WTC11 (cell line): ENCODE measurements around the gene DRGX.

ENCODE experiments used
- CTCF ChIP-seq: fragments of 200-600 bp; IDR thresholded peaks from 2 replicates; pipeline ENCODE4 v1.8.0; 2022; ENCODE audit warnings: antibody characterized with exemption
- JUN ChIP-seq: sonication (generic); formaldehyde crosslinking; IDR thresholded peaks from 2 replicates; pipeline ENCODE4 v1.8.0; 2023; ENCODE audit warnings: mild to moderate bottlenecking, missing genetic modification reagents
- MAX ChIP-seq: sonication (generic); formaldehyde crosslinking; IDR thresholded peaks from 2 replicates; pipeline ENCODE4 v1.8.0; 2022; ENCODE audit warnings: mild to moderate bottlenecking, missing genetic modification reagents
- NFYB ChIP-seq: sonication (generic); formaldehyde crosslinking; conservative IDR thresholded peaks from 2 replicates; pipeline ENCODE4 v1.8.0; 2022; ENCODE audit warnings: low read depth, missing genetic modification reagents
- RELA ChIP-seq: sonication (generic); formaldehyde crosslinking; IDR thresholded peaks from 2 replicates; pipeline ENCODE4 v1.8.1; 2022; ENCODE audit warnings: missing genetic modification reagents, mild to moderate bottlenecking, borderline replicate concordance
- SMAD4 ChIP-seq: sonication (generic); formaldehyde crosslinking; IDR thresholded peaks from 2 replicates; pipeline ENCODE4 v1.8.0; 2022; ENCODE audit warnings: mild to moderate bottlenecking, missing genetic modification reagents
- SOX15 ChIP-seq: fragments of 250-450 bp; sonication (Bioruptor Pico); IDR thresholded peaks from 2 replicates; pipeline ENCODE4 v1.9.0; 2021; ENCODE audit warnings: mild to moderate bottlenecking
- ZNF121 ChIP-seq: sonication (generic); formaldehyde crosslinking; IDR thresholded peaks from 2 replicates; pipeline ENCODE4 v1.8.0; 2023; ENCODE audit warnings: missing genetic modification reagents
- ZNF281 ChIP-seq: sonication (generic); formaldehyde crosslinking; IDR thresholded peaks from 2 replicates; pipeline ENCODE4 v1.8.0; 2023; ENCODE audit warnings: mild to moderate bottlenecking, missing genetic modification reagents
- TF ChIP-seq, protein P1 (sequence below): fragments of 250-450 bp; sonication (Bioruptor Pico); IDR thresholded peaks from 2 replicates; pipeline ENCODE4 v2.1.2; 2022; ENCODE audit warnings: mild to moderate bottlenecking, moderate library complexity
- TF ChIP-seq, protein P2 (sequence below): sonication (generic); formaldehyde crosslinking; IDR thresholded peaks from 2 replicates; pipeline ENCODE4 v1.8.1; 2022; ENCODE audit warnings: mild to moderate bottlenecking, missing genetic modification reagents, moderate library complexity, borderline replicate concordance

DNA sequence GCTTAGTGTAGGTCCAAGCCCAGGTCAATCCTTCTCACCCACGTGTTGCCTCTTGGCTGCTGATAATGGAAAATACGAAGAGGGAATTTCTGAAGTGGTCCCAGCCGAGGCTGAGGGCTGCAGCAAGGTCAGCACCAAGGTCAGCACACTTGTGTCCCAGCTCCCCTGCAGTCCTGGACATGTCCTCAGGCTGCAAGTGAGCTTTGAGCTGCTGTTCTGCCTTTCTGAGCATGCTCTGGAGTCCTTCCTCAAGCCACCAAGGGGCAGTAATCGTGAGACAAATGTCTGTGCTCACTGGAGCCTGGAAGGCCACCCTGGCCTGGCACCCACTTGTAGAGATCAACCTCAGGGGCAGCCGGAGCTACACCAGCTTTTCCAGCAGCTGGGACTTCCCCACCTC, 28.3 kb downstream of the DRGX start:
- TF ChIP-seq, protein P1, sequence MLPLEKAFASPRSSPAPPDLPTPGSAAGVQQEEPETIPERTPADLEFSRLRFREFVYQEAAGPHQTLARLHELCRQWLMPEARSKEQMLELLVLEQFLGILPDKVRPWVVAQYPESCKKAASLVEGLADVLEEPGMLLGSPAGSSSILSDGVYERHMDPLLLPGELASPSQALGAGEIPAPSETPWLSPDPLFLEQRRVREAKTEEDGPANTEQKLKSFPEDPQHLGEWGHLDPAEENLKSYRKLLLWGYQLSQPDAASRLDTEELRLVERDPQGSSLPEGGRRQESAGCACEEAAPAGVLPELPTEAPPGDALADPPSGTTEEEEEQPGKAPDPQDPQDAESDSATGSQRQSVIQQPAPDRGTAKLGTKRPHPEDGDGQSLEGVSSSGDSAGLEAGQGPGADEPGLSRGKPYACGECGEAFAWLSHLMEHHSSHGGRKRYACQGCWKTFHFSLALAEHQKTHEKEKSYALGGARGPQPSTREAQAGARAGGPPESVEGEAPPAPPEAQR (CRISPR knock-in tag) = no peak
- no peak for TF ChIP-seq NFYB (CRISPR knock-in tag)
- no peak for TF ChIP-seq SMAD4 (CRISPR knock-in tag)
- TF ChIP-seq CTCF = no peak
- no peak for TF ChIP-seq ZNF121 (CRISPR knock-in tag)
- TF ChIP-seq RELA (CRISPR knock-in tag) = no peak
- TF ChIP-seq ZNF281 (CRISPR knock-in tag) = no peak
- TF ChIP-seq SOX15 (CRISPR knock-in tag) = no peak
- TF ChIP-seq MAX (CRISPR knock-in tag) = no peak
- TF ChIP-seq, protein P2, sequence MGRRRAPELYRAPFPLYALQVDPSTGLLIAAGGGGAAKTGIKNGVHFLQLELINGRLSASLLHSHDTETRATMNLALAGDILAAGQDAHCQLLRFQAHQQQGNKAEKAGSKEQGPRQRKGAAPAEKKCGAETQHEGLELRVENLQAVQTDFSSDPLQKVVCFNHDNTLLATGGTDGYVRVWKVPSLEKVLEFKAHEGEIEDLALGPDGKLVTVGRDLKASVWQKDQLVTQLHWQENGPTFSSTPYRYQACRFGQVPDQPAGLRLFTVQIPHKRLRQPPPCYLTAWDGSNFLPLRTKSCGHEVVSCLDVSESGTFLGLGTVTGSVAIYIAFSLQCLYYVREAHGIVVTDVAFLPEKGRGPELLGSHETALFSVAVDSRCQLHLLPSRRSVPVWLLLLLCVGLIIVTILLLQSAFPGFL = no peak
- no peak for TF ChIP-seq JUN (CRISPR knock-in tag)
